DMS 273 (cell line): ENCODE results near the gene MNT.
A peak's percentile ranks its signal among the peaks of the same experiment; 100 is the strongest.

Experiments
- DNase-seq: peaks from one replicate; lab custom pipeline; 2025; ENCODE audit not compliant: unreplicated experiment; lab: John Stamatoyannopoulos, UW

Gene MNT

GRCh38 chr17:2364763-2365116, 36.1 kb downstream of the MNT start:
- no peak for DNase-seq

GRCh38 chr17:2363851-2364762, 36.8 kb downstream of the MNT start:
- DNase-seq = no peak

- DNase-seq = no peak
Measured at GRCh38 chr17:2363318-2363717, 37.5 kb downstream of the MNT start.

- no peak for DNase-seq
Measured at GRCh38 chr17:2362881-2363280, 38.0 kb downstream of the MNT start.

DNA sequence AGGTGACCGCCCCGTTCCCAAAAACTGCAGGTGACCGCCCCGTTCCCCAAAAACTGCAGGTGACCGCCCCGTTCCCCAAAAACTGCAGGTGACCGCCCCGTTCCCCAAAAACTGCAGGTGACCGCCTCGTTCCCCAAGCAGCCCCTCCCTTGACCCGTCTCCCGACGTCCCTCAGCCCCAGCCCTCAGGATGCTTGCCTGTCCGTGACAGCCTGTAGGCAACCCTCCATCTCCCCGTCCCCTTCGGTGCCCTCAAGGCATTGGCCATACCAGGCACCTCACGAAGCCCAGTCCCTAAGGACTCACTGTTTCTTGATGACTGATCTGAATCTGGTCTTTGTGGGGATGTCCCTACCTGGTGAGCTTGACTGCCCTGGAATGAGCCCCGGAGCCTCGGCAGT, 38.4 kb downstream of the MNT start:
- DNase-seq = no peak

- no peak for DNase-seq
Measured at GRCh38 chr17:2362016-2362415, 38.8 kb downstream of the MNT start.

GRCh38 chr17:2361010-2361760, 39.7 kb downstream of the MNT start:
- no peak for DNase-seq

DNA sequence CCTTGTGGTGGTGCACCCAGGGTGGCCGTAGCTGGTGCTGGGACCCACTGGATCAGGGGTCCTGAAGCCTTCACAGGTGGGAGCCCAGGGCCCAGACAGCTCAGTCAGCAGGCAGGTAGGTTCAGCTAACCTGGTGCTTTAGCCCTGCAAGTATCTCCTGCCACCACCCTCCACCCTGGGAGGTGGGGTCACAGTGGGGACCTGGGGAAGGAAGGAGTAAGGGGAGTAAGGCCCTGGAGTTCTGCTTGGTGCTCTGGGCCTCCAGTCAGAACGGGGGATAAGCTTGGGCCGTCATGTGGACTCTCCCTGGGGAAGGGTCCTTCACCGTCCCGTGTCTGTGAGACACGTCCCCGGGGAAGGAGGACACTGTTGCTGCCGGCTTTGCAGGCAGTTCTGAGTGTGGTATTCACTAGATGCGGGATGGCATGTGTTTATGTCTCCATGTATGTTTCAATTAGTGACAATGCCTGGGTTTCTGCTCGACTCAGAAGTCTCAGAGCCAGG, 42.9 kb downstream of the MNT start:
- DNase-seq = no peak

DNA sequence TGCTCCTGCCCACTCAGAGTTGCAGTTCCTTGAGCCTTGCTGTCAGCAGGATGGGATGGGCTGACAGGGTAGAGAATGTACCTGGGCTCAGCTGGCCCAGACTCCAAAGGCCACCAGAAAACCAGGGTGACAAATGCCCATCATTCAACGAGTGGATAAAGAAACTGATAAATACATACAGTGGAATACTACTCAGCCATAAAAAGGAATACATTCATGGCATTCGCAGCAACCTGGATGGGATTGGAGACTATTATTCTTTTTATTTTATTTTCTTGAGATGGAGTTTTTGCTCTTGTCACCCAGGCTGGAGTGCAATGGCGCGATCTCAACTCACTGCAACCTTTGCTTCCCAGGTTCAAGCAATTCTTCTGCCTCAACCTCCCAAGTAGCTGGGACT, 43.6 kb downstream of the MNT start:
- no peak for DNase-seq

DNA sequence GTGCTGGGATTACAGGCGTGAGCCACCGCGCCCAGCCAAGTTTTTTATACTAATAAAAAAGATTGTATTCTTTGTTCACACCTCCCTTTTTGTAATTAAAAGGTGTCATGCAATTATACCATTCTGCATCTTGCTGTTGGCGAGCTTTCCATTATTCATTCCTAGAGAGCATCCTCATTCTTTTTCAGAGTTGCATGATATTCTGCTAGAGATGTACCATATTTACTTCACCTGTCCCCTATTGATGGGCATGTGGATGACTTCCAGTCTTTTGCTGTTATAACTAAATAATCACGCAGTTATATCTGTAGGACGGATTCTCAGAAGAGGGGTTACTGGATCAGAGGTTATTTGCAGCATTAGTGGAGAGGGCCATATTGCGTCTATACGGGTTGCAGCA, 46.5 kb downstream of the MNT start:
- DNase-seq = no peak

- no peak for DNase-seq
Measured at GRCh38 chr17:2351269-2351668, 49.6 kb downstream of the MNT start.

- peak; percentile 93 for DNase-seq
Measured at GRCh38 chr17:2347805-2348685, 52.8 kb downstream of the MNT start.

- no peak for DNase-seq
Measured at GRCh38 chr17:2346475-2346874, 54.4 kb downstream of the MNT start.

DNA sequence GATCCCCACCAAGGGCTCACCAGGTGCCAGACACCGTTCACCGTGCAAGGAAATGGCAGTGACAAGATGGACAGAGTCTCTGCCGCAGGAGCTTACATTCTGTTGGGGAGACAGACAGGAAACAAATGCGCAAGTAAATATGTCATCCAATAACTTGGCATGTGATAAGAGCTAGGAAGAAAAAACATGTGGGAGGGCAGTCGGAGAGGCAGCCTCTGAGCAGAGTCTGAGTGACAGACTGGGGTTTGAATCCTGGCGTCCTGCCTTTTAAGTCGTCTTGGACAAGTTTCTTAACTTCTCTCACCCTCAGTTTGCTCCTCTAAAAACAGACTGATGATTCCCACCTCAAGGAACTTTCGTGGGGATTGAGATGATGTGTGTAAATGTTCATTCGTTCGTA, 56.3 kb downstream of the MNT start:
- DNase-seq = no peak

DNA sequence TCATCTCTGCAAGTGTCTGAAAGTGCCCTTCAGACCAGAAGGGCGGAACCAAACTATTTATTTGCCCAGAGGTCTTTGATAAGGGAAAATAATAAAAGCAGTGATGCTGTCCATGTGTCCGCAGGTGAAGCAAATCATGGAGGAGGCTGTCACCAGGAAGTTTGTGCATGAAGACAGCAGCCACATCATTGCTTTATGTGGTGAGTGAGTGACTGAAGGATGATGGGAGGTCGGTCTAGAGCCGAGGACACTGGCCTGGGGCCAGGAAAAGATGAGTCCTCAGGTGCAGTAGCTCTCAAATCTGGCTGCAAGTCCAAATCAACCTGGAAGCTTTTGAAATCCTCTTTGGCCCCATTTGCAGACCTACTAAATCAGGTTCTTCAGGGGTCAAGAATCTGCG, 57.4 kb downstream of the MNT start:
- DNase-seq = no peak

DNA sequence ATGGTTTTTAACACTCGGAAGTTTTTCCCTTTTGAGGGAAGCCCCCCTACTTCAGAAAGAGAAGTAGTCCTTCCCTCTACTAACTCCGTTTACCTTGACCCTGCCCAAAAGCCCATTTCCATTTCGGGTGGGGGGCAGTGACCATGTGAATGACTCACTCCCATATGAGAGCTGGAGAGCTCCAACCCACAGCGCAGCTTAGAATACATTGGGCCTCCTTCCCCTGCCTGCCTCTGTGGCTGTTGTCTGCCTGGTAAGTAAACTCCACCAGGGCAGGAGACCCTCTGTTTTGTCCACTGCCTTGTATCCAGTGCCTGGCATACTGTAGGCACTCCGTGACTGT, 62.6 kb downstream of the MNT start:
- DNase-seq = no peak

GRCh38 chr17:2337544-2338314, 63.1 kb downstream of the MNT start:
- DNase-seq = peak; percentile 69

- peak; percentile 76 for DNase-seq
Measured at GRCh38 chr17:2336852-2337543, 63.9 kb downstream of the MNT start, which contains the start of gene SGSM2. Gene SGSM2 (plus strand): TSS chr17:2337501. CDS start chr17:2337689, 188 bp downstream.

DNA sequence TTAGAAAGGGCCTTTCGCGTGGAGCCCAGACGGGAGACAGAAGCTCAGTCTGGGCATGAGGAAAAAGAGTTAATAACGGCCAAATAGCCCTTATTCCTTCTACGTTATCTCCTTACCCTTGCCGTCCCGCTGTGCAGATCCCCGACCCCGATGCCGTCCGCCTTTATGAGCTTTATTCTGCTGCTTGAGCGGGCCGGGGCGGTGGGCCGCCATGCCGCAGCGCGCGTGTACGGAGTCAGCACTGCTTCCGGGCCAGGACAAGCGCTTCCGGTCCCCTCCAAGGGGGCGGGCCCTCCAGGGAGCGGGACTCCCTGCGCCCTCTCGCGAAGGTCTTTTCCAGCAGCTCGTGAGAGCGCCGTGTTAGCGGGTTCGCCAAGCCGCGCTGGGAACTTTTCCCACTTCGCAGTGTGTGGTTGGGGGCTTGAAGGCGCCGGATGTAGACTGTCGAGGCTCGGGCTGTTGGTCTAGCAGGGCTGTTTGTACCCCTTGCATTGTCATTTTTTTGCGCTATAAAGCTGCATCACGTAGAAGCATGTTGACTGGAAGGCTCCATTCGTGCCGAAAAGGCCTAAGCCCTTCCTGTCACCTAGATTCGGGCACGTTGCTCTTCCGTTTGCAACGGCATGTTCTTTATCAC, 64.5 kb downstream of the MNT start, which contains the start of gene TSR1:
TSS of gene TSR1 (minus strand) at position 243 of the 637 bp plus-strand sequence. CDS start at position 213, 30 bp downstream.
- peak; percentile 95 for DNase-seq
